ENCODE data around the gene CRISP3. TPM values are rescaled to one million over a fixed set of nuclear protein-coding genes. Genes with fewer than 3 reads are reported as not detected.

CRISP3 gene
- total and polyA plus RNA-seq, 2 of the 8 experiments (the other 6 are each of a cell fraction or from before 2014, with no cell fraction given), result not detected

DNA sequence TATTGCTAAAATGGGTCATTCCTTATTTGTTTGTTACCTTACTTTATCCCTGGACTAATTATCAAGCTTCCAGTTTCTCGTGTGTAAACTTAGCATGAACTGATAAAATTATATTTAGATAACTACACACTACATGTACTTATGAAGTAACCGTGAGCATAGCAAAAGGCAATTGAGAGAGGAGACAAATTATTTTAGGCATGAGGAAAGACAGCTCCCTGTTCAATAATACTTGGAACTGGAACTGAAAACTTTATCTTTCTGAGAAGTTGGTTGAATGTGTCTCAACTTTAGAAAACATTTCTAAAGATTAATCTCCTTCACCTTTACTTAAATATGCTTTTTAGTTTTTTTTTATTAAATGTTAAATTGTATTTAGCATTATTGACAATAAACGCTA, 11.4 kb downstream of the CRISP3 start:
- Histone ChIP-seq H4K91ac (replicated peaks; ENCODE audit: insufficient read length, low read length) (no peak overlapping the region), H3K79me2 (ENCODE audit: control insufficient read depth in 1 of 2, insufficient read depth in 2 of 2, low read length in 2 of 2) (no peaks in the 10 kb centered on the region), H3K9ac (replicated peaks in 1 of 4; ENCODE audit: extremely low read depth in 1 of 4, low read depth in 3 of 4, low read length in 3 of 4) (no peak overlapping the region), H3K27me3 (replicated peaks in 1 of 4; ENCODE audit: control insufficient read depth in 3 of 4, extremely low read depth in 1 of 4, insufficient read depth in 3 of 4, low read length in 3 of 4) (peaks cover 0 to 1% (median 0%) of the 10 kb centered on the region in 4 experiments; a peak in 1 of 7 replicates), H2BK12ac (ENCODE audit: low read depth, low read length) (no peak overlapping the region), H3K4ac (replicated peaks; ENCODE audit: insufficient read length, low read depth, low read length) (no peak overlapping the region), H2BK15ac (ENCODE audit: low read length) (no peak overlapping the region), H3K9me3 (ENCODE audit: insufficient read depth in 2 of 2, low read depth in 1 of 2, low read length in 1 of 2) (no peaks in the 10 kb centered on the region), H3K18ac (ENCODE audit: extremely low read depth, low read length) (no peak overlapping the region), H3K36me3 (ENCODE audit: control insufficient read depth in 2 of 4, insufficient read depth in 4 of 4, low read length in 3 of 4) (no peaks in the 10 kb centered on the region), H2BK20ac (ENCODE audit: low read length) (no peak overlapping the region), H4K5ac (ENCODE audit: insufficient read length, low read depth, low read length) (no peak overlapping the region), H4K8ac (ENCODE audit: extremely low read depth, insufficient read depth, low read length) (no peak overlapping the region), H3K14ac (ENCODE audit: insufficient read length) (no peak overlapping the region), H3K79me1 (ENCODE audit: low read depth, low read length) (no peaks in the 10 kb centered on the region), H3K4me3 (ENCODE audit: extremely low read depth in 1 of 4, insufficient read depth in 2 of 4, low read depth in 3 of 4, low read length in 4 of 4) (no peak overlapping the region), H3K56ac (replicated peaks; ENCODE audit: insufficient read length, low read depth, low read length) (no peak overlapping the region), H2AK5ac (ENCODE audit: low read depth, low read length) (no peak overlapping the region), H4K20me1 (replicated peaks in 1 of 2; ENCODE audit: control insufficient read depth in 1 of 2, insufficient read depth in 2 of 2, low read length in 2 of 2) (no peaks in the 10 kb centered on the region), H2BK5ac (ENCODE audit: low read depth, low read length) (no peak overlapping the region), H2BK120ac (replicated peaks; ENCODE audit: low read depth, low read length) (no peak overlapping the region), H3K4me2 (ENCODE audit: insufficient read depth in 1 of 2, low read depth in 2 of 2, low read length in 2 of 2) (no peak overlapping the region), H3K4me1 (replicated peaks in 1 of 4; ENCODE audit: control insufficient read depth in 3 of 4, insufficient read depth in 4 of 4, low read length in 3 of 4) (no peaks in the 10 kb centered on the region), H3K23ac (ENCODE audit: insufficient read length) (no peak overlapping the region), H3K27ac (ENCODE audit: low read depth, low read length) (no peak overlapping the region), H2AFZ (ENCODE audit: low read length) (no peak overlapping the region), H3K23me2 (ENCODE audit: low read depth, low read length) (no peaks in the 10 kb centered on the region; the same call in 1 of the 2 replicates)
- DNase-seq (ENCODE audit: low read depth in 1 of 2, low spot score in 2 of 2) (no peak), FAIRE-seq (no peak)
- POLR2A ChIA-PET (ENCODE audit: partially characterized antibody), result no interaction called here
- WGBS, 2 experiments (ENCODE audit: extremely low coverage in 1 of 2, insufficient coverage in 1 of 2, insufficient read length in 1 of 2, insufficient replicate concordance in 2 of 2, low coverage in 1 of 2, low lambda C conversion rate in 2 of 2, missing lambda C conversion rate in 1 of 2), result 89% methylated on average over 3 of the region's 3 CpGs; no CpG with 5 or more reads in 1 of the 2 experiments
- TF ChIP-seq CHD2 (IDR thresholded peaks at IDR 0.05; ENCODE audit: low read length) (no peak), SP2 (IDR thresholded peaks at IDR 0.05; ENCODE audit: low read length) (no peak), BCL11A (IDR thresholded peaks at IDR 0.05; ENCODE audit: low read depth in 2 of 2, low read length in 2 of 2) (no peak), ASH2L (IDR thresholded peaks at IDR 0.05; ENCODE audit: low read length) (no peak), MAFK (IDR thresholded peaks at IDR 0.05; ENCODE audit: low read depth, low read length) (no peak), SIX5 (IDR thresholded peaks at IDR 0.05; ENCODE audit: low read depth, low read length) (no peak), ZNF274 (IDR thresholded peaks at IDR 0.05; ENCODE audit: borderline replicate concordance, extremely low read depth, low read length) (no peak), JUND (IDR thresholded peaks at IDR 0.05; ENCODE audit: low read length) (no peak), RFX5 (IDR thresholded peaks at IDR 0.05; ENCODE audit: borderline replicate concordance, low read depth, low read length) (no peak)
- CTCF ChIA-PET (ENCODE audit: partially characterized antibody), result no interaction called here

Measured in H1 (cell line).